HepG2 (cell line): ENCODE data around the gene SLC35D2. TPM values are rescaled to one million over a fixed set of nuclear protein-coding genes. Genes with fewer than 3 reads are reported as not detected.
A peak's percentile ranks its signal among the peaks of the same experiment; 100 is the strongest.

Source experiments
- CENPBD1 ChIP-seq: sonication (generic); formaldehyde crosslinking; IDR thresholded peaks from 2 replicates; pipeline ENCODE4 v1.8.0; 2022; ENCODE audit warnings: missing genetic modification reagents, low read depth, mild to moderate bottlenecking, borderline replicate concordance
- DDIT3 ChIP-seq: sonication (generic); formaldehyde crosslinking; IDR thresholded peaks from 2 replicates; pipeline ENCODE4 v1.4.0; 2020; ENCODE audit warnings: mild to moderate bottlenecking, missing genetic modification reagents
- DZIP1 ChIP-seq: sonication (generic); formaldehyde crosslinking; IDR thresholded peaks from 2 replicates; pipeline ENCODE4 v1.5.0; 2020; ENCODE audit warnings: mild to moderate bottlenecking, missing genetic modification reagents
- FOXK1 ChIP-seq: sonication (generic); formaldehyde crosslinking; IDR thresholded peaks from 2 replicates; pipeline ENCODE4 v1.4.0; 2020; ENCODE audit warnings: low read depth, missing genetic modification reagents, borderline replicate concordance
- HMG20B ChIP-seq: conservative IDR thresholded peaks from 2 replicates; pipeline ENCODE4 v1.6.1; 2016; ENCODE audit warnings: missing genetic modification reagents, missing compliant biosample characterization
- KLF12 ChIP-seq: sonication (generic); formaldehyde crosslinking; IDR thresholded peaks from 2 replicates; pipeline ENCODE4 v1.4.0; 2020; ENCODE audit warnings: missing genetic modification reagents, borderline replicate concordance
- MAFG ChIP-seq: sonication (generic); formaldehyde crosslinking; IDR thresholded peaks from 2 replicates; pipeline ENCODE4 v1.5.1; 2020; ENCODE audit warnings: mild to moderate bottlenecking, missing genetic modification reagents
- MIER3 ChIP-seq: IDR thresholded peaks from 2 replicates; pipeline ENCODE4 v1.6.1; 2016; ENCODE audit warnings: missing compliant biosample characterization, borderline replicate concordance
- PHF8 ChIP-seq: sonication (generic); formaldehyde crosslinking; IDR thresholded peaks from 2 replicates; pipeline ENCODE4 v1.5.0; 2020; ENCODE audit warnings: missing genetic modification reagents
- PPARG ChIP-seq: conservative IDR thresholded peaks from 2 replicates; pipeline ENCODE4 v1.6.1; 2016; ENCODE audit warnings: missing biosample characterization, missing genetic modification reagents
- RBAK ChIP-seq: sonication (generic); formaldehyde crosslinking; IDR thresholded peaks from 2 replicates; pipeline ENCODE4 v1.5.1; 2020; ENCODE audit warnings: mild to moderate bottlenecking, missing genetic modification reagents
- SALL2 ChIP-seq: sonication (generic); formaldehyde crosslinking; IDR thresholded peaks from 2 replicates; pipeline ENCODE4 v1.8.1; 2023; ENCODE audit warnings: mild to moderate bottlenecking, missing genetic modification reagents, inconsistent platforms
- ZFAT ChIP-seq: sonication (generic); formaldehyde crosslinking; conservative IDR thresholded peaks from 2 replicates; pipeline ENCODE4 v1.8.1; 2023; ENCODE audit warnings: missing genetic modification reagents, inconsistent platforms
- ZGPAT ChIP-seq: IDR thresholded peaks from 2 replicates; pipeline ENCODE4 v1.6.1; 2016; ENCODE audit warnings: mild to moderate bottlenecking
- ZNF224 ChIP-seq: sonication (generic); formaldehyde crosslinking; IDR thresholded peaks from 2 replicates; pipeline ENCODE4 v1.5.0; 2020; ENCODE audit warnings: mild to moderate bottlenecking, missing genetic modification reagents
- ZNF280B ChIP-seq: sonication (generic); formaldehyde crosslinking; IDR thresholded peaks from 2 replicates; pipeline ENCODE4 v1.5.0; 2020; ENCODE audit warnings: missing genetic modification reagents, mild to moderate bottlenecking, borderline replicate concordance
- ZNF280D ChIP-seq: sonication (generic); formaldehyde crosslinking; IDR thresholded peaks from 2 replicates; pipeline ENCODE4 v1.5.1; 2020; ENCODE audit warnings: mild to moderate bottlenecking, missing genetic modification reagents
- ZNF784 ChIP-seq: sonication (generic); formaldehyde crosslinking; IDR thresholded peaks from 2 replicates; pipeline ENCODE4 v1.5.1; 2020; ENCODE audit warnings: missing genetic modification reagents, mild to moderate bottlenecking, borderline replicate concordance
- polyA plus RNA-seq, 8 experiments: library from polyadenylated mRNA; depleted of rRNA in 3 of 8; stranded (reverse) in 7 of 8; unstranded in 1 of 8; fragments of >200 nt; fragmentation: Illumina TruSeq in 4 of 8; extraction: Trizol in 4 of 8; gene quantifications; 2 replicates each; pipeline versions ENCODE4 v1.2.1 to v1.2.3, GENCODE V29; 2011 to 2016; ENCODE audit warnings: low read depth in 4 of 8, missing spikeins in 1 of 8, mixed read lengths in 1 of 8; ENCODE audit not compliant: insufficient read depth in 1 of 8
- total RNA-seq, 5 experiments: library from RNA; depleted of rRNA; stranded (reverse); fragments of >200 nt; fragmentation: Illumina TruSeq; extraction: Trizol; gene quantifications; 2 replicates each; pipeline ENCODE4 v1.2.3, GENCODE V29; 2016; ENCODE audit warnings: low read depth in 1 of 5

The SLC35D2 gene
- total and polyA plus RNA-seq, 2 of the 13 experiments (the other 11 are each of a cell fraction or from before 2014, with no cell fraction given): 96.2 to 103 TPM

- TF ChIP-seq DZIP1: no peak
- no peak; the same call in 1 of the 2 replicates for TF ChIP-seq SALL2 (CRISPR knock-in tag)
- no peak for TF ChIP-seq HMG20B (CRISPR knock-in tag)
- TF ChIP-seq PHF8 (CRISPR knock-in tag): peak; percentile 72
- TF ChIP-seq ZNF224 (CRISPR knock-in tag): peak; percentile 85; the same call in 1 of the 2 replicates
- TF ChIP-seq MIER3: 0 out of 2 replicates have a peak, but pooled peaks have one; percentile 84
- TF ChIP-seq FOXK1: peak; percentile 75; the same call in 1 of the 2 replicates
- TF ChIP-seq ZGPAT (CRISPR knock-in tag): peak; percentile 85; the same call in 1 of the 2 replicates
- no peak for TF ChIP-seq DDIT3
- 0 out of 2 replicates have a peak, but pooled peaks have one; percentile 43 for TF ChIP-seq KLF12
- TF ChIP-seq MAFG (CRISPR knock-in tag): no peak
- TF ChIP-seq ZNF280B: no peak; the same call in 1 of the 2 replicates
- TF ChIP-seq CENPBD1 (CRISPR knock-in tag): no peak
- TF ChIP-seq PPARG (CRISPR knock-in tag): 0 out of 2 replicates have a peak, but pooled peaks have one; percentile 32
- no peak; the same call in none of the 2 replicates for TF ChIP-seq ZNF280D (CRISPR knock-in tag)
- TF ChIP-seq ZNF784 (CRISPR knock-in tag): no peak; the same call in 1 of the 2 replicates
- TF ChIP-seq ZFAT (CRISPR knock-in tag): no peak
- no peak for TF ChIP-seq RBAK (CRISPR knock-in tag)
Observed at GRCh38 chr9:96417051-96417586, 33.6 kb upstream of the SLC35D2 start (continued).
